ENCODE measurements around the gene ATXN10.

Gene ATXN10

GRCh38 chr22:45774001-45774670 is 102.5 kb downstream of the ATXN10 start:
- DNase-seq (ENCODE audit: low spot score in 2 of 2) = no peak
- H3K4me3 ChIP-seq = no peak overlapping the region
- no peaks in the 10 kb centered on the region for H3K9me3 ChIP-seq
- H3K27me3 ChIP-seq (ENCODE audit: low read depth) = no peaks in the 10 kb centered on the region
- in situ Hi-C loops (cut with MboI; ENCODE audit: low sequenced_read_pairs) = no loop called here
- H3K36me3 ChIP-seq (replicated peaks) = no peaks in the 10 kb centered on the region
- peaks cover 7% of the 10 kb centered on the region for H3K4me1 ChIP-seq

GRCh38 chr22:45775062-45775461 is 103.4 kb downstream of the ATXN10 start:
- no peak for DNase-seq (ENCODE audit: low spot score in 2 of 2)
- Histone ChIP-seq H3K36me3 (replicated peaks) (no peaks in the 10 kb centered on the region), H3K9me3 (no peaks in the 10 kb centered on the region), H3K27me3 (ENCODE audit: low read depth) (no peaks in the 10 kb centered on the region), H3K4me1 (peaks cover 7% of the 10 kb centered on the region), H3K4me3 (no peak overlapping the region)
- in situ Hi-C loops (cut with MboI; ENCODE audit: low sequenced_read_pairs) = no loop called here

- Histone ChIP-seq H3K4me3 (no peak overlapping the region), H3K4me1 (peaks cover 7% of the 10 kb centered on the region)
- no peak for DNase-seq (ENCODE audit: low spot score in 2 of 2)
Measured at GRCh38 chr22:45775569-45776312, 104.1 kb downstream of the ATXN10 start.

GRCh38 chr22:45776313-45776585 is 104.6 kb downstream of the ATXN10 start:
- peaks cover 7% of the 10 kb centered on the region for H3K4me1 ChIP-seq
- no peak overlapping the region for H3K4me3 ChIP-seq
- DNase-seq (ENCODE audit: low spot score in 2 of 2) = no peak
- no peaks in the 10 kb centered on the region for H3K36me3 ChIP-seq (replicated peaks)
- no peaks in the 10 kb centered on the region for H3K9me3 ChIP-seq
- H3K27me3 ChIP-seq (ENCODE audit: low read depth) = no peaks in the 10 kb centered on the region
- in situ Hi-C loops (cut with MboI; ENCODE audit: low sequenced_read_pairs) = no loop called here

More at GRCh38 chr22:45775569-45776312, 104.1 kb downstream of the ATXN10 start:
- Histone ChIP-seq H3K27me3 (ENCODE audit: low read depth) (no peaks in the 10 kb centered on the region), H3K9me3 (no peaks in the 10 kb centered on the region), H3K36me3 (replicated peaks) (no peaks in the 10 kb centered on the region)
- in situ Hi-C loops (cut with MboI; ENCODE audit: low sequenced_read_pairs) = no loop called here

GRCh38 chr22:45777046-45777851 is 105.6 kb downstream of the ATXN10 start:
- H3K27me3 ChIP-seq (ENCODE audit: low read depth) = no peaks in the 10 kb centered on the region
- no peaks in the 10 kb centered on the region for H3K36me3 ChIP-seq (replicated peaks)
- in situ Hi-C loops (cut with MboI; ENCODE audit: low sequenced_read_pairs) = no loop called here
- H3K4me1 ChIP-seq = peaks cover 2% of the 10 kb centered on the region
- H3K9me3 ChIP-seq = no peaks in the 10 kb centered on the region
- DNase-seq (ENCODE audit: low spot score in 2 of 2) = peak; percentile 12 to 38
- no peak overlapping the region for H3K4me3 ChIP-seq

- Histone ChIP-seq H3K4me3 (no peak overlapping the region), H3K27me3 (ENCODE audit: low read depth) (no peaks in the 10 kb centered on the region), H3K9me3 (no peaks in the 10 kb centered on the region), H3K4me1 (no peaks in the 10 kb centered on the region; the same call in 1 of the 2 replicates), H3K36me3 (replicated peaks) (no peaks in the 10 kb centered on the region)
- DNase-seq (ENCODE audit: low spot score in 2 of 2) = no peak
- in situ Hi-C loops (cut with MboI; ENCODE audit: low sequenced_read_pairs) = no loop called here
Measured at GRCh38 chr22:45777852-45778375, 106.3 kb downstream of the ATXN10 start.

GRCh38 chr22:45781459-45781858 is 109.8 kb downstream of the ATXN10 start:
- no peaks in the 10 kb centered on the region for H3K9me3 ChIP-seq
- no peaks in the 10 kb centered on the region; the same call in 1 of the 2 replicates for H3K4me1 ChIP-seq

GRCh38 chr22:45781966-45782365 is 110.3 kb downstream of the ATXN10 start:
- H3K27me3 ChIP-seq (ENCODE audit: low read depth) = no peaks in the 10 kb centered on the region
- no peak overlapping the region for H3K4me3 ChIP-seq
- H3K9me3 ChIP-seq = no peaks in the 10 kb centered on the region
- no peaks in the 10 kb centered on the region for H3K36me3 ChIP-seq (replicated peaks)
- no peaks in the 10 kb centered on the region for H3K4me1 ChIP-seq
- in situ Hi-C loops (cut with MboI; ENCODE audit: low sequenced_read_pairs) = no loop called here
- DNase-seq (ENCODE audit: low spot score in 2 of 2) = no peak

More at GRCh38 chr22:45781459-45781858, 109.8 kb downstream of the ATXN10 start:
- no peak overlapping the region for H3K4me3 ChIP-seq
- H3K36me3 ChIP-seq (replicated peaks) = no peaks in the 10 kb centered on the region
- no peaks in the 10 kb centered on the region for H3K27me3 ChIP-seq (ENCODE audit: low read depth)
- no peak for DNase-seq (ENCODE audit: low spot score in 2 of 2)
- in situ Hi-C loops (cut with MboI; ENCODE audit: low sequenced_read_pairs) = no loop called here

- H3K27me3 ChIP-seq (ENCODE audit: low read depth) = no peaks in the 10 kb centered on the region
- no peaks in the 10 kb centered on the region for H3K36me3 ChIP-seq (replicated peaks)
- DNase-seq (ENCODE audit: low spot score in 2 of 2) = no peak
- in situ Hi-C loops (cut with MboI; ENCODE audit: low sequenced_read_pairs) = no loop called here
- H3K4me3 ChIP-seq = no peak overlapping the region
- no peaks in the 10 kb centered on the region for H3K9me3 ChIP-seq
- H3K4me1 ChIP-seq = no peaks in the 10 kb centered on the region
Measured at GRCh38 chr22:45783021-45783420, 111.4 kb downstream of the ATXN10 start.

- DNase-seq (ENCODE audit: low spot score in 2 of 2) = no peak
- Histone ChIP-seq H3K27me3 (ENCODE audit: low read depth) (no peaks in the 10 kb centered on the region), H3K4me1 (no peaks in the 10 kb centered on the region), H3K9me3 (no peaks in the 10 kb centered on the region), H3K36me3 (replicated peaks) (no peaks in the 10 kb centered on the region), H3K4me3 (no peak overlapping the region)
- in situ Hi-C loops (cut with MboI; ENCODE audit: low sequenced_read_pairs) = no loop called here
Measured at GRCh38 chr22:45783690-45784089, 112.1 kb downstream of the ATXN10 start.

GRCh38 chr22:45784357-45785277 is 113.0 kb downstream of the ATXN10 start:
- in situ Hi-C loops (cut with MboI; ENCODE audit: low sequenced_read_pairs) = no loop called here
- no peak for DNase-seq (ENCODE audit: low spot score in 2 of 2)
- Histone ChIP-seq H3K4me1 (no peaks in the 10 kb centered on the region), H3K9me3 (no peaks in the 10 kb centered on the region), H3K27me3 (ENCODE audit: low read depth) (no peaks in the 10 kb centered on the region), H3K4me3 (no peak overlapping the region), H3K36me3 (replicated peaks) (no peaks in the 10 kb centered on the region)

- in situ Hi-C loops (cut with MboI; ENCODE audit: low sequenced_read_pairs) = no loop called here
Measured at GRCh38 chr22:45785458-45785857, 113.8 kb downstream of the ATXN10 start.

GRCh38 chr22:45786726-45787125 is 115.1 kb downstream of the ATXN10 start:
- H3K9me3 ChIP-seq = no peaks in the 10 kb centered on the region

More at GRCh38 chr22:45785458-45785857, 113.8 kb downstream of the ATXN10 start:
- DNase-seq (ENCODE audit: low spot score in 2 of 2) = no peak
- no peak overlapping the region for H3K4me3 ChIP-seq
- no peaks in the 10 kb centered on the region for H3K9me3 ChIP-seq
- H3K4me1 ChIP-seq = no peaks in the 10 kb centered on the region
- no peaks in the 10 kb centered on the region for H3K27me3 ChIP-seq (ENCODE audit: low read depth)
- H3K36me3 ChIP-seq (replicated peaks) = no peaks in the 10 kb centered on the region

More at GRCh38 chr22:45786726-45787125, 115.1 kb downstream of the ATXN10 start:
- H3K27me3 ChIP-seq (ENCODE audit: low read depth) = no peaks in the 10 kb centered on the region
- no peaks in the 10 kb centered on the region for H3K4me1 ChIP-seq
- DNase-seq (ENCODE audit: low spot score in 2 of 2) = no peak
- H3K4me3 ChIP-seq = no peak overlapping the region
- in situ Hi-C loops (cut with MboI; ENCODE audit: low sequenced_read_pairs) = no loop called here
- H3K36me3 ChIP-seq (replicated peaks) = no peaks in the 10 kb centered on the region
